ENCODE data around the gene SUV39H2. TPM values are rescaled to one million over a fixed set of nuclear protein-coding genes. Genes with fewer than 3 reads are reported as not detected.
"Not testable (repeated sequence)": the region's sequence is repeated elsewhere in the genome, so short reads cannot be mapped to it uniquely, and the experiment has no call there.

SUV39H2 gene
- total RNA-seq, 1 donor from 2014 or later = 44.0 TPM

- no peak overlapping the region for H3K4me3 Mint-ChIP-seq (ENCODE audit: low read depth)
- peaks cover 15% of the 10 kb centered on the region for H3K4me1 Mint-ChIP-seq (ENCODE audit: low read depth)
- intact Hi-C loops (cut with micrococcal nuclease) = no loop called here
- peaks cover 37% of the 10 kb centered on the region for H3K9me3 Mint-ChIP-seq
- no peak overlapping the region for H3K27ac Mint-ChIP-seq
- no peak for DNase-seq (ENCODE audit: low spot score)
- no peaks in the 10 kb centered on the region for H3K27me3 Mint-ChIP-seq (ENCODE audit: low read depth)
- H3K36me3 Mint-ChIP-seq (ENCODE audit: low read depth) = peaks cover 99% of the 10 kb centered on the region
Observed at GRCh38 chr10:14918964-14919363, 40.3 kb downstream of the SUV39H2 start.

DNA sequence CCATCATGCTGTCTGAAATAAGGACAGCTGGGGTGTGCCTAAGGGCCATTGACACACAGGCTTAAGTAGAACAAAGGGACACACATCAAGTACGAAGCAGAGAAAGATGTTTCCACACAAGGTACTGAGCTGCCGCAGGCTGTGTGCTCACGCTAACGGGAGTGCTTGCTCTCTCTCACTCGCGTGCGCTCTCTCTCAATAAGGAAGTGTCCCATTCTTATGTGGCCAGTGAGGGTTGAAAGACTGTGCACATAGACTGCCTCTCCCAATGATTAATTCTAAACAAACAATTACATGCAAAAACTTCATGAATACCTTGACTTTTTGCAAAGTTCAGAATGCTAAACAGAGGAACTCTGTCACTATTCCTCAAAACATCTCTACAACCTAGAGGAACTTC, 45.3 kb downstream of the SUV39H2 start:
- intact Hi-C loops (cut with micrococcal nuclease) = no loop called here
- no peaks in the 10 kb centered on the region for H3K9me3 Mint-ChIP-seq
- H3K27me3 Mint-ChIP-seq (ENCODE audit: low read depth) = no peaks in the 10 kb centered on the region
- peaks cover 2% of the 10 kb centered on the region for H3K4me1 Mint-ChIP-seq (ENCODE audit: low read depth)
- H3K4me3 Mint-ChIP-seq (ENCODE audit: low read depth) = no peak overlapping the region
- DNase-seq (ENCODE audit: low spot score) = no peak
- peaks cover 87% of the 10 kb centered on the region for H3K36me3 Mint-ChIP-seq (ENCODE audit: low read depth)
- no peak overlapping the region for H3K27ac Mint-ChIP-seq

GRCh38 chr10:14925268-14925667, 46.6 kb downstream of the SUV39H2 start:
- Mint-ChIP-seq H3K27me3 (ENCODE audit: low read depth) (no peaks in the 10 kb centered on the region), H3K9me3 (no peaks in the 10 kb centered on the region), H3K4me1 (ENCODE audit: low read depth) (no peaks in the 10 kb centered on the region), H3K4me3 (ENCODE audit: low read depth) (no peak overlapping the region), H3K36me3 (ENCODE audit: low read depth) (peaks cover 78% of the 10 kb centered on the region), H3K27ac (no peak overlapping the region)
- intact Hi-C loops (cut with micrococcal nuclease) = no loop called here
- DNase-seq (ENCODE audit: low spot score) = no peak

DNA sequence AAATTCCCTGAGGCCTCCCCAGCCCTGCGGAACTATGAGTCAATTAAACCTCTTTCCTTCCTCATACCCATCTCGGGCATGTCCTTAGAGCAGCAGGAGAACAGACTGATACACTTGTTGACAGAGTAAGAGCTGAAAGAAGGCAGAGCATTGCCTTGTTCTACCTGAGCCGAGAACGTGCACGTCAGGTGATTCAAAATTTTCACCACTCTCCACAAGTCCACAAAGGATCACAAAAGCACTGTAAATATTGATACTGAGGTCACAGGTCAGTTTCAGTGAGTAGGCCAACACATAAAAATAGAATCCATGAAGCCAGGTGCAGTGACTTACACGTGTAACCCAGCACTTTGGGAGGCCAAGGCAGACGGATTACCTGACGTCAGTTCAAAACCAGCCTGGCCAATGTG, 47.4 kb downstream of the SUV39H2 start:
- no peak overlapping the region for H3K4me3 Mint-ChIP-seq (ENCODE audit: low read depth)
- no peaks in the 10 kb centered on the region for H3K4me1 Mint-ChIP-seq (ENCODE audit: low read depth)
- H3K27ac Mint-ChIP-seq = no peak overlapping the region
- peaks cover 76% of the 10 kb centered on the region for H3K36me3 Mint-ChIP-seq (ENCODE audit: low read depth)
- intact Hi-C loops (cut with micrococcal nuclease) = no loop called here
- no peaks in the 10 kb centered on the region for H3K9me3 Mint-ChIP-seq
- DNase-seq (ENCODE audit: low spot score) = no peak
- H3K27me3 Mint-ChIP-seq (ENCODE audit: low read depth) = no peaks in the 10 kb centered on the region

DNA sequence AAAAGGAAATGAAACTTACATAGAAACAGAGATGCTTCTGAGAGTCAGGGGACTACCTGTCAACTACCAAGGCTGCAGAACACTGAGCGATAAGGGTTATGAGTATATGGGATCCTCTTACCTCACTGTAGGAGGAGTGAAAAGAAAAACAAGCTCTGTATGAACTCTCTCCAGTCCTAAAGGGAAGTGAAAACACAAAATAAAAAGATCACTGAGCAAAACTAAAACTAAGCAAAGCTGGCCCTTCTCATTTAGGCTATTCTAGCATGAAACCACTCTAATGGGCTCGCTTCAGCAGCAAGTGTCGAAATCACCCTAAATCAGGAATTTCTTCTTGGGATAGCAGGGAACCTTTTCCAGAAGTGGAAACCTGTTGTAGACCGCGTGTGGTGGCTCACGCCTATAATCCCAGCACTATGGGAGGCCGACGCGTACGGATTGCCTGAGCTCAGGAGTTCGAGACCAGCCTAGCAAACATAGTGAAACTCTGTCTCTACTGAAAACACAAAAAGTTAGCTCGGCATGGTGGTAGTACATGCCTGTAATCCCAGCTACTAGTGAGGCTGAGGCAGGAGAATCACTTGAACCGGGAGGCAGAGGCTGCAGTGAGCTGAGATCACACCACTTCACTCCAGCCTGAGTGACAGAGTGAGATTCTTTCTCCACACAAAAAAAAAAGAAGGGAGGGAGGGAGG, 48.2 kb downstream of the SUV39H2 start:
- DNase-seq (ENCODE audit: low spot score) = no peak
- peaks cover 74% of the 10 kb centered on the region for H3K36me3 Mint-ChIP-seq (ENCODE audit: low read depth)
- intact Hi-C loops (cut with micrococcal nuclease) = no loop called here
- no peak overlapping the region for H3K4me3 Mint-ChIP-seq (ENCODE audit: low read depth)
- H3K9me3 Mint-ChIP-seq = no peaks in the 10 kb centered on the region
- no peaks in the 10 kb centered on the region for H3K4me1 Mint-ChIP-seq (ENCODE audit: low read depth)
- H3K27me3 Mint-ChIP-seq (ENCODE audit: low read depth) = no peaks in the 10 kb centered on the region
- no peak overlapping the region for H3K27ac Mint-ChIP-seq

GRCh38 chr10:14930610-14931009, 51.9 kb downstream of the SUV39H2 start:
- H3K27ac Mint-ChIP-seq = no peak overlapping the region
- no peak for DNase-seq (ENCODE audit: low spot score)
- H3K27me3 Mint-ChIP-seq (ENCODE audit: low read depth) = no peaks in the 10 kb centered on the region
- intact Hi-C loops (cut with micrococcal nuclease) = no loop called here
- H3K9me3 Mint-ChIP-seq = no peaks in the 10 kb centered on the region
- H3K36me3 Mint-ChIP-seq (ENCODE audit: low read depth) = peaks cover 72% of the 10 kb centered on the region
- no peak overlapping the region for H3K4me3 Mint-ChIP-seq (ENCODE audit: low read depth)
- H3K4me1 Mint-ChIP-seq (ENCODE audit: low read depth) = no peaks in the 10 kb centered on the region

GRCh38 chr10:14936584-14936983, 57.9 kb downstream of the SUV39H2 start:
- no peak for DNase-seq (ENCODE audit: low spot score)
- H3K27ac Mint-ChIP-seq = no peak overlapping the region
- no peak overlapping the region for H3K4me3 Mint-ChIP-seq (ENCODE audit: low read depth)
- intact Hi-C loops (cut with micrococcal nuclease) = no loop called here
- H3K27me3 Mint-ChIP-seq (ENCODE audit: low read depth) = no peaks in the 10 kb centered on the region
- H3K9me3 Mint-ChIP-seq = no peaks in the 10 kb centered on the region
- H3K4me1 Mint-ChIP-seq (ENCODE audit: low read depth) = peaks cover 2% of the 10 kb centered on the region
- peaks cover 61% of the 10 kb centered on the region for H3K36me3 Mint-ChIP-seq (ENCODE audit: low read depth)

GRCh38 chr10:14938971-14939370, 60.3 kb downstream of the SUV39H2 start:
- H3K9me3 Mint-ChIP-seq; intact Hi-C loops (cut with micrococcal nuclease); DNase-seq (ENCODE audit: low spot score); H3K4me3 Mint-ChIP-seq (ENCODE audit: low read depth); H3K27me3 Mint-ChIP-seq (ENCODE audit: low read depth): not testable (repeated sequence)
- Mint-ChIP-seq H3K36me3 (ENCODE audit: low read depth) (peaks cover 60% of the 10 kb centered on the region), H3K27ac (peak overlapping the region; percentile 33), H3K4me1 (ENCODE audit: low read depth) (peaks cover 10% of the 10 kb centered on the region)

- Mint-ChIP-seq H3K4me1 (ENCODE audit: low read depth) (peaks cover 10% of the 10 kb centered on the region), H3K36me3 (ENCODE audit: low read depth) (peaks cover 57% of the 10 kb centered on the region), H3K27ac (peak overlapping the region; percentile 5)
- H3K9me3 Mint-ChIP-seq; DNase-seq (ENCODE audit: low spot score); H3K4me3 Mint-ChIP-seq (ENCODE audit: low read depth); intact Hi-C loops (cut with micrococcal nuclease); H3K27me3 Mint-ChIP-seq (ENCODE audit: low read depth): not testable (repeated sequence)
Observed at GRCh38 chr10:14942147-14942949, 63.7 kb downstream of the SUV39H2 start.

- Mint-ChIP-seq H3K36me3 (ENCODE audit: low read depth) (peaks cover 58% of the 10 kb centered on the region), H3K4me1 (ENCODE audit: low read depth) (peaks cover 10% of the 10 kb centered on the region)
- H3K27me3 Mint-ChIP-seq (ENCODE audit: low read depth); H3K9me3 Mint-ChIP-seq; H3K27ac Mint-ChIP-seq; DNase-seq (ENCODE audit: low spot score); H3K4me3 Mint-ChIP-seq (ENCODE audit: low read depth); intact Hi-C loops (cut with micrococcal nuclease): not testable (repeated sequence)
Observed at GRCh38 chr10:14942950-14943338, 64.3 kb downstream of the SUV39H2 start.

GRCh38 chr10:14945108-14945507, 66.4 kb downstream of the SUV39H2 start:
- Mint-ChIP-seq H3K27me3 (ENCODE audit: low read depth) (no peaks in the 10 kb centered on the region), H3K27ac (no peak overlapping the region), H3K4me1 (ENCODE audit: low read depth) (peaks cover 14% of the 10 kb centered on the region), H3K36me3 (ENCODE audit: low read depth) (peaks cover 64% of the 10 kb centered on the region), H3K9me3 (no peaks in the 10 kb centered on the region), H3K4me3 (ENCODE audit: low read depth) (no peak overlapping the region)
- intact Hi-C loops (cut with micrococcal nuclease) = no loop called here
- DNase-seq (ENCODE audit: low spot score) = no peak

DNA sequence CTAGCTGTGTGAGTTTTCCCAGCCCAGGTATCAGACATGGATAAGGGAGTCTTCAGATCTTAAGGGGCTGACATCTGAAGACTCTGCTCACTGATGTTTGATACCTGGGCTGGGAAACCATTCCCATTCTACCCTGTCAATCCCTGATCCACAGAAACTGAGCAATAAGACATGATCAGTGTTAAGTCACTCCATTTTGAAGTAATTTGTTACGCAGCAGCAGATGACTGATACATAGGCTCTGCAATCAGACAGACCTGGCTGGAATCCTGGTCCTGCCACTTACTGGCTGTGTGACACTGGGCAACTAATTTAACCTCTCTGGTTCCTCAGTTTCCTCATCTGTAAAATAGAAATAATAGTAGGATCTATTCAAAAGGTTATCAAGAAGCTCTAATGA, 68.6 kb downstream of the SUV39H2 start:
- H3K9me3 Mint-ChIP-seq = no peaks in the 10 kb centered on the region
- no peak overlapping the region for H3K4me3 Mint-ChIP-seq (ENCODE audit: low read depth)
- H3K27me3 Mint-ChIP-seq (ENCODE audit: low read depth) = no peaks in the 10 kb centered on the region
- no peak for DNase-seq (ENCODE audit: low spot score)
- peaks cover 63% of the 10 kb centered on the region for H3K36me3 Mint-ChIP-seq (ENCODE audit: low read depth)
- intact Hi-C loops (cut with micrococcal nuclease) = no loop called here
- H3K27ac Mint-ChIP-seq = no peak overlapping the region
- peaks cover 20% of the 10 kb centered on the region for H3K4me1 Mint-ChIP-seq (ENCODE audit: low read depth)

- Mint-ChIP-seq H3K27me3 (ENCODE audit: low read depth) (no peaks in the 10 kb centered on the region), H3K36me3 (ENCODE audit: low read depth) (peaks cover 61% of the 10 kb centered on the region), H3K4me1 (ENCODE audit: low read depth) (peaks cover 25% of the 10 kb centered on the region), H3K27ac (no peak overlapping the region), H3K9me3 (no peaks in the 10 kb centered on the region), H3K4me3 (ENCODE audit: low read depth) (no peak overlapping the region)
- no peak for DNase-seq (ENCODE audit: low spot score)
- intact Hi-C loops (cut with micrococcal nuclease) = no loop called here
Observed at GRCh38 chr10:14949291-14949690, 70.6 kb downstream of the SUV39H2 start.
